ENCODE data around the gene MTR.

DNA sequence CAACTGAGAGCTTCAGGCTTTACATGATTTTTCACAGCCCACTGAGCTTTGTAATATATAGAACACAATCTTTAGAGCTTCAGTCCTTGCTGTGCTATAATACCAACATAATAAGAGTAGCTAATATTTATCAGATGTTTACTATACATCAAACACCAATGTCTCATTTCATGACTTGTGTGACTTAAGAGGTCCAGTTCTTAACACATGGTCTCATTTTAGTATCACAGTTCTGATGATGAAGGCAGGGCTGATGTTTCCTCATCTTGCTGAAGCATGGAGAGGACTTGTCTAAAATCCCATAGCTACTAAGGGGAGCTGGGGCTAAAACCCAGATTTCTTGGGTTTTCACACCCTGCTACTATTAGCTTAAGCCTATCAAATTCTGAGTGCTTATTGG is 5.5 kb downstream of the MTR start:
- no peak for TF ChIP-seq POLR2AphosphoS5 (IDR thresholded peaks at IDR 0.05; ENCODE audit: low read depth, low read length)
- no peak for TF ChIP-seq SIN3A (IDR thresholded peaks at IDR 0.05; ENCODE audit: borderline replicate concordance, insufficient read depth, low read length)
- TF ChIP-seq TAF1 (IDR thresholded peaks at IDR 0.05; ENCODE audit: borderline replicate concordance, insufficient read depth, low read length) = no peak

Measured in PFSK-1 (cell line).